Activated T-helper 9 cell treated with anti-CD3 and anti-CD28 coated beads, Interleukin-2, amount 50 U/mL, for 16 hours (primary cell): ENCODE data around the gene MPP7.

Source experiments
- DNase-seq: peaks from one replicate; pipeline ENCODE4 v3.0.0-alpha.2; 2020; ENCODE audit warnings: low read depth

Gene MPP7

GRCh38 chr10:28269842-28270456 is 32.9 kb downstream of the MPP7 start:
- DNase-seq: no peak

- no peak for DNase-seq
Measured at GRCh38 chr10:28266449-28267224, 36.2 kb downstream of the MPP7 start.

DNA sequence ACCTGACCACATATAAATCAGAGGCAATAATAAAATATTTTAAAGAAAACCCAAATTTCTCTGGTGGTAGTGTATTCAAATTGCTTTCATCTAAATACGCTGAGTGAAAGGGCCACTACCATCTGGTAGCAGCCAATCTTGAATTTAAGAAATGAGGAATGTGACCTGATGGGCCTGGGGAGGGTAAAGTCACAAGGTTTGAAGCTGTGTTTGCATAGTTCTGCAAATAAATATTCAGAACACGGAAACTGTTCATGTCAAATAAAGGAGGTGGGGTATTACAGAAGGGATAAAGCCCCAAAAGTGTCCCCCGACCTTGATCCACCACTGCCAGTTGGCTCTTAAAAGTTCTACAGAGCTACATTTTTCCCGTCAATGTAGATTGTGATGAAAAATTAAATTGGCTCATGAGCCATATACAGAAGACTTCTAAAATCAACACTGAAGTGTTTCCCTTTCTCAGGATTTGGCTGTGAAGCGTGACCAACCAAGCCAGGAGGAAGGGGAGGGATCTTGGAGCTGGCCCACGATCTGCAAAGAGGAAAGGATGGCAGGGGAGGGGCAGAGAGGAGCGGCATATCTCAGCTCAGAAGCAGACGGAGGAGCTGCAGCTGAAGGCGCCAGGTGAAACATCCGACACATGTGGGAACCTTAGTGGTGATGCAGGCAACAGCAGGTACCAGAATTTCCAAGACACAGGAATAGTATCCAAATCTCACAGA is 39.6 kb downstream of the MPP7 start:
- no peak for DNase-seq

GRCh38 chr10:28256776-28257175 is 46.1 kb downstream of the MPP7 start:
- no peak for DNase-seq

GRCh38 chr10:28254290-28254985 is 48.4 kb downstream of the MPP7 start:
- no peak for DNase-seq

DNA sequence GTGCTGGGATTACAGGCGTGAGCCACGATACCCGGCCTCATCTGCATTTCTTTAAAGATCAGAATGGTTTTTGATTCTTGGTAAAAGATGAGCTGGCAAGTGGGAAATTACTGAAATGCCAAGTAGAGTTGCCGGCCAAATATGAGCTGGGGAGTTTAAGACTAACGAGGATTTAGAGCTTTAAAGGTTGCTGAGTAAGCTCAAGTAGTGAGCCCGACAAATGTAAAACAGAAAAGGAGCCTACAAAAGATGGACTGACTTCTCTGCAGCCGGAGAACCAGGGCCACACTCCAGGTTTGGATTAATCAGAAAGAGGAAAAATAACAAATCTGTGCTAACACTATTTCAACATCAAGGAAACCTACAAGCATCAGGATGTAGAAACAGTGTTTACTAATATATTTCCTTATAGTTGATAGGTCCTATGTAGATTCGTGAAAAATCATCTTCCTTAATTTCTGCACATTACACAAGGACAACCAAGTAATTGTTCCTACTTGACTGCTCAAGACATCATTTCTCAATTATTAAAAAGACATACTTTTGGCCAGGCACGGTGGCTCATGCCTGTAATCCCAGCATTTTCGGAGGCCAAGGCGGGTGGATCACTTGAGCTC is 49.6 kb downstream of the MPP7 start:
- DNase-seq: no peak
